B cell (primary cell): ENCODE results near the gene IGFALS. TPM values are rescaled to one million over a fixed set of nuclear protein-coding genes. Genes with fewer than 3 reads are reported as not detected.
"Not testable (repeated sequence)": the region's sequence is repeated elsewhere in the genome, so short reads cannot be mapped to it uniquely, and the experiment has no call there.

Experiments used
- ATAC-seq: fragments of 200-7000 bp; cut with Tn5 transposase; one replicate; pipeline ENCODE4 v1.10.0; 2021; ENCODE audit warnings: low read depth, mild to moderate bottlenecking, moderate number of reproducible peaks, moderate library complexity
- CTCF ChIA-PET: fragments of 350-600 bp; sonication (Branson Sonifier 250); formaldehyde crosslinking; loops from one replicate; lab custom pipeline; 2021; ENCODE audit warnings: antibody characterized with exemption, inconsistent platforms; lab: Charles Lee
- POLR2A ChIA-PET: fragments of 350-600 bp; sonication (Branson Sonifier 250); formaldehyde crosslinking; loops from one replicate; lab custom pipeline; 2021; ENCODE audit warnings: antibody characterized with exemption; lab: Charles Lee
- DNase-seq: peaks from one replicate; pipeline ENCODE4 v3.0.0; 2013
- H2AFZ ChIP-seq: 2 replicates; pipeline ENCODE4 v1.6.1; 2012; ENCODE audit warnings: mild to moderate bottlenecking, low read depth, low read length; ENCODE audit not compliant: insufficient read depth, poor library complexity, severe bottlenecking
- H3K27ac ChIP-seq, 2 donors: 1 replicate in 1 of 2; 2 replicates in 1 of 2; pipeline ENCODE4 v1.5.1; 2012 to 2013; ENCODE audit warnings: low read length in 2 of 2, mild to moderate bottlenecking in 2 of 2, moderate library complexity in 1 of 2
- H3K27me3 ChIP-seq, 4 experiments: fragments of 200-600 bp in 1 of 4; sonication (generic) in 1 of 4; replicated peaks in 1 of 4; 1 replicate in 2 of 4; 2 replicates in 2 of 4; pipeline versions ENCODE4 v1.6.1 to v1.7.0; 2013 to 2016; ENCODE audit warnings: low read length in 3 of 4, mild to moderate bottlenecking in 2 of 4, mixed read lengths in 1 of 4, moderate library complexity in 1 of 4; ENCODE audit not compliant: insufficient read depth in 4 of 4, control insufficient read depth in 3 of 4; ENCODE audit errors: control extremely low read depth in 1 of 4
- H3K36me3 ChIP-seq, 2 experiments: replicated peaks in 1 of 2; 1 replicate in 1 of 2; 2 replicates in 1 of 2; pipeline versions ENCODE4 v1.6.1 to v1.7.1; 2013; ENCODE audit warnings: low read length in 1 of 2; ENCODE audit not compliant: insufficient read depth in 2 of 2, control insufficient read depth in 1 of 2; ENCODE audit errors: control extremely low read depth in 1 of 2, extremely low read depth in 1 of 2
- H3K4me1 ChIP-seq, 2 donors: fragments of 200-600 bp in 1 of 2; sonication (generic) in 1 of 2; 1 replicate in 1 of 2; 2 replicates in 1 of 2; pipeline versions ENCODE4 v1.5.1 to v1.6.1; 2013 to 2017; ENCODE audit warnings: low read length in 2 of 2; ENCODE audit not compliant: control insufficient read depth in 2 of 2, insufficient read depth in 2 of 2
- H3K4me2 ChIP-seq: replicated peaks from 2 replicates; pipeline ENCODE3; 2012; ENCODE audit warnings: mild to moderate bottlenecking, low read depth, low read length; ENCODE audit not compliant: poor library complexity, severe bottlenecking
- H3K4me3 ChIP-seq, 5 experiments: fragments of 200-600 bp in 1 of 5; sonication (generic) in 1 of 5; 1 replicate in 3 of 5; 2 replicates in 2 of 5; pipeline versions ENCODE4 v1.5.1 to v1.7.0; 2011 to 2016; ENCODE audit warnings: low read length in 4 of 5, mild to moderate bottlenecking in 4 of 5, low read depth in 2 of 5, control low read depth in 1 of 5, moderate library complexity in 1 of 5; ENCODE audit not compliant: insufficient read depth in 1 of 5; ENCODE audit errors: control extremely low read depth in 1 of 5, extremely low read depth in 1 of 5
- H3K79me2 ChIP-seq: fragments of 200-600 bp; sonication (generic); one replicate; pipeline ENCODE4 v1.6.0; 2016; ENCODE audit warnings: low read length; ENCODE audit not compliant: control insufficient read depth, insufficient read depth
- H3K9ac ChIP-seq: fragments of 200-600 bp; sonication (generic); 2 replicates; pipeline ENCODE4 v1.6.1; 2017; ENCODE audit warnings: mild to moderate bottlenecking, low read length, moderate library complexity
- H3K9me3 ChIP-seq, 3 donors: one replicate each; pipeline versions ENCODE4 v1.6.1 to v1.7.1; 2013; ENCODE audit warnings: low read length in 2 of 3; ENCODE audit not compliant: control insufficient read depth in 2 of 3, insufficient read depth in 1 of 3; ENCODE audit errors: control extremely low read depth in 1 of 3
- H4K20me1 ChIP-seq: 2 replicates; pipeline ENCODE4 v1.6.0; 2012; ENCODE audit warnings: mild to moderate bottlenecking, low read length; ENCODE audit not compliant: insufficient read depth, control insufficient read depth, poor library complexity, severe bottlenecking
- H3K27ac Mint-ChIP-seq: one replicate; pipeline ENCODE4 v1.8.0; 2021; ENCODE audit warnings: mixed read lengths
- H3K27me3 Mint-ChIP-seq: one replicate; pipeline ENCODE4 v1.8.0; 2021; ENCODE audit warnings: mixed read lengths
- H3K4me1 Mint-ChIP-seq: one replicate; pipeline ENCODE4 v1.8.0; 2021; ENCODE audit warnings: mixed read lengths
- H3K4me3 Mint-ChIP-seq: one replicate; pipeline ENCODE4 v1.8.0; 2021; ENCODE audit warnings: mixed read lengths
- H3K9me3 Mint-ChIP-seq: one replicate; pipeline ENCODE4 v1.8.0; 2022; ENCODE audit warnings: mixed read lengths; ENCODE audit not compliant: insufficient read depth
- EZH2 ChIP-seq: IDR thresholded peaks from 2 replicates; pipeline ENCODE4 v1.6.1; 2012; ENCODE audit warnings: borderline replicate concordance, low read depth, mild to moderate bottlenecking, moderate library complexity, low read length; ENCODE audit not compliant: insufficient read depth, poor library complexity, severe bottlenecking
- WGBS: methylation state at CpG from one replicate; pipeline ENCODE4 v1.1.5; 2013; ENCODE audit warnings: missing lambda C conversion rate; ENCODE audit not compliant: insufficient coverage; 5-methylcytosine and 5-hydroxymethylcytosine counted together
- intact Hi-C: fragments of 100-400 bp; cut with micrococcal nuclease; formaldehyde crosslinking; loops from one replicate; pipeline ENCODE4 v1.10.0; 2022
- polyA plus RNA-seq: library from polyadenylated mRNA; depleted of rRNA; stranded (reverse); fragments of >200 nt; gene quantifications from 2 replicates; pipeline ENCODE4 v1.2.3, GENCODE V29; 2012
- total RNA-seq, 2 donors: library from RNA; stranded (reverse); fragments of 120-200 nt in 1 of 2; gene quantifications; 1 replicate in 1 of 2; 2 replicates in 1 of 2; pipeline versions ENCODE4 v1.2.3 to v1.2.4, GENCODE V29; 2013 to 2022
- TF ChIP-seq, protein P1 (sequence below): fragments of 200-600 bp; IDR thresholded peaks from one replicate; pipeline ENCODE4 v1.8.0; 2022; ENCODE audit warnings: antibody characterized with exemption, mild to moderate bottlenecking

Gene IGFALS
- total and polyA plus RNA-seq, 2 donors (not counting 1 experiment from before 2014, with no cell fraction given) = 0.49 TPM; not detected in 1

DNA sequence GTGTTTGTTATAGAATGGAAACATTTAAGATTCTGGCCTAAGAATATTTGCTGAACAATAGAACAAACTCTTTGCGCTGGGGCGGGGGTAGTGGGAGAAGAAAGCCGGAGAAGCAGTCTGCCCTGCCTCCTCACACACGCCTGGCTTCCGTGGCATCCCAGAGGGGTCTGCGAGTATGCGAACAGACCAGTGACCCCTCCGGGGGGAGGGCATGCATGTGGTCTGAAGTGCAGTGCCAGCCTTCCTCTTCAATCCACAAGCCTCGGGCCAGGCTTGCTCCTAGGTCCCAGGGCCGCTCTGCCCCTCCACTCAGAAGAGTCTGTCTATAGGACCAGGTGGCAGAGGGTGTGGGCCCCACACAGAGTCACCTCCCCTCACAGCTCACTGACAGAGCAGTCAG, 14.1 kb upstream of the IGFALS start:
- no peaks in the 10 kb centered on the region for H3K4me1 ChIP-seq
- ChIA-PET POLR2A (no interaction called here), CTCF (no interaction called here)
- no peak overlapping the region for H2AFZ ChIP-seq
- no peaks in the 10 kb centered on the region for H3K27me3 ChIP-seq
- H3K79me2 ChIP-seq = no peaks in the 10 kb centered on the region
- H3K4me3 ChIP-seq = no peak overlapping the region
- no peak overlapping the region for H3K27ac ChIP-seq
- ATAC-seq (no peak), DNase-seq (no peak)
- peaks cover 1 to 22% of the 10 kb centered on the region in 2 experiments for H3K36me3 ChIP-seq
- intact Hi-C loops = no loop called here
- Mint-ChIP-seq H3K9me3 (no peaks in the 10 kb centered on the region), H3K27ac (no peak overlapping the region), H3K4me3 (no peak overlapping the region), H3K4me1 (no peaks in the 10 kb centered on the region), H3K27me3 (no peaks in the 10 kb centered on the region)
- H3K4me2 ChIP-seq = no peak overlapping the region
- peaks cover 9% of the 10 kb centered on the region for H4K20me1 ChIP-seq
- H3K9me3 ChIP-seq = peaks cover 0 to 12% (median 0%) of the 10 kb centered on the region in 3 donors
- TF ChIP-seq EZH2 = no peak
- TF ChIP-seq, protein P1, sequence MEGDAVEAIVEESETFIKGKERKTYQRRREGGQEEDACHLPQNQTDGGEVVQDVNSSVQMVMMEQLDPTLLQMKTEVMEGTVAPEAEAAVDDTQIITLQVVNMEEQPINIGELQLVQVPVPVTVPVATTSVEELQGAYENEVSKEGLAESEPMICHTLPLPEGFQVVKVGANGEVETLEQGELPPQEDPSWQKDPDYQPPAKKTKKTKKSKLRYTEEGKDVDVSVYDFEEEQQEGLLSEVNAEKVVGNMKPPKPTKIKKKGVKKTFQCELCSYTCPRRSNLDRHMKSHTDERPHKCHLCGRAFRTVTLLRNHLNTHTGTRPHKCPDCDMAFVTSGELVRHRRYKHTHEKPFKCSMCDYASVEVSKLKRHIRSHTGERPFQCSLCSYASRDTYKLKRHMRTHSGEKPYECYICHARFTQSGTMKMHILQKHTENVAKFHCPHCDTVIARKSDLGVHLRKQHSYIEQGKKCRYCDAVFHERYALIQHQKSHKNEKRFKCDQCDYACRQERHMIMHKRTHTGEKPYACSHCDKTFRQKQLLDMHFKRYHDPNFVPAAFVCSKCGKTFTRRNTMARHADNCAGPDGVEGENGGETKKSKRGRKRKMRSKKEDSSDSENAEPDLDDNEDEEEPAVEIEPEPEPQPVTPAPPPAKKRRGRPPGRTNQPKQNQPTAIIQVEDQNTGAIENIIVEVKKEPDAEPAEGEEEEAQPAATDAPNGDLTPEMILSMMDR = no peak
- H3K9ac ChIP-seq = no peak overlapping the region
- WGBS = 93% methylated on average over 10 of the region's 10 CpGs

DNA sequence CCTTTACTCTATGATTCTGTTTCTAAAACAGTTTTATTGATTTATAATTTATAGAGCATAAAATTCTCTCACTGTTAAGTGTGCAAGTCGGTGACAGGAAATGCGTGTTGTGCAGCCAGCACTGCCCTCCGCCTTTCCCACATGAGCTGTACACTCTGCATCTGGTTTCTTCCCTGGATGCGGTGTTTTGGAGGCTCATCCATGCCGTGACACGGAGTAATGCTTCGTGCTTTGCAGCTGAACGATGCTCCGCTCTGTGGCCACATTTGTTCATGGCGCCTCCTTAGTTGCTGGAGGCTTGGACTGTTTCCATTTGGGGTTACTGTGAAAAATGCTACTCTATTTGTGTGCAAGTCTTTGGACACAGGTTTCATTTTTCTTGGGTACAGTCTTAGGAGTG, 7.2 kb upstream of the IGFALS start:
- Mint-ChIP-seq H3K27ac (no peak overlapping the region), H3K27me3 (no peaks in the 10 kb centered on the region), H3K4me1 (no peaks in the 10 kb centered on the region), H3K9me3 (peaks cover 6% of the 10 kb centered on the region), H3K4me3 (no peak overlapping the region)
- TF ChIP-seq, protein P1 = no peak
- no peak for TF ChIP-seq EZH2
- Histone ChIP-seq H3K4me3 (no peak overlapping the region), H2AFZ (no peak overlapping the region), H3K79me2 (no peaks in the 10 kb centered on the region), H3K27me3 (no peaks in the 10 kb centered on the region), H3K9me3 (peaks cover 0 to 35% (median 10%) of the 10 kb centered on the region in 3 donors), H4K20me1 (no peaks in the 10 kb centered on the region), H3K27ac (no peak overlapping the region), H3K4me1 (no peaks in the 10 kb centered on the region), H3K36me3 (no peaks in the 10 kb centered on the region), H3K4me2 (no peak overlapping the region), H3K9ac (no peak overlapping the region)
- DNase-seq (no peak), ATAC-seq (no peak)
- 93% methylated on average over 10 of the region's 10 CpGs for WGBS
- intact Hi-C loops = no loop called here
- CTCF ChIA-PET = no interaction called here
- POLR2A ChIA-PET = no interaction called here

DNA sequence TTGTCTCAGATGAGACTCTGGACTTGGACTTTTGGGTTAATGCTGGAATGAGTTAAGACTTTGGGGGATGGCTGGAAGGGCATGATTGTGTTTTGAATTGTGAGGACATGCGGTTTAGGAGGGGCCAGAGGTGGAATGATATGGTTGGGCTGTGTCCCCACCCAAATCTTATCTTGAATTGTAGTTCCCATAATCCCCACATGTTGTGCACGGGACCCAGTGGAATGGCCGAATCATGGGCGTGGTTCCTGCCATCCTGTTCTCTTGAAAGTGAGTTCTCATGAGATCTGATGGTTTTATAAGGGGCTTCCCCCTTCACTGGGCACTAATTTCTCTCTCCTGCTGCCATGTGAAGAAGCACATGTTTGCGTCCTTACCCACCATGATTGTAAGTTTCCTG, 5.8 kb upstream of the IGFALS start:
- H3K79me2 ChIP-seq, H3K4me1 ChIP-seq, CTCF ChIA-PET, H2AFZ ChIP-seq, H3K27me3 ChIP-seq, intact Hi-C loops, H4K20me1 ChIP-seq, ATAC-seq, H3K9me3 Mint-ChIP-seq, H3K4me3 Mint-ChIP-seq, H3K27ac Mint-ChIP-seq, POLR2A ChIA-PET, H3K4me3 ChIP-seq, H3K27ac ChIP-seq, H3K27me3 Mint-ChIP-seq, DNase-seq, H3K9ac ChIP-seq, H3K4me1 Mint-ChIP-seq, H3K36me3 ChIP-seq, H3K4me2 ChIP-seq: not testable (repeated sequence)
- peaks cover 0 to 35% (median 10%) of the 10 kb centered on the region in 3 donors for H3K9me3 ChIP-seq
- 100% methylated on average over 1 of the region's 5 CpGs for WGBS
